ENCODE measurements around the gene CACNA1A.

Gene CACNA1A

GRCh38 chr19:13334801-13335481 is 171.3 kb downstream of the CACNA1A start:
- Histone ChIP-seq H3K4me1 (ENCODE audit: control insufficient read depth in 1 of 2, insufficient read depth in 2 of 2, low read length in 2 of 2) (no peaks in the 10 kb centered on the region), H3K4me3 (ENCODE audit: low read depth in 1 of 2, low read length in 2 of 2) (no peak overlapping the region), H3K27ac (ENCODE audit: low read length) (no peak overlapping the region), H3K27me3 (ENCODE audit: low read depth, low read length) (no peaks in the 10 kb centered on the region), H3K9me3 (ENCODE audit: control insufficient read depth in 1 of 2, low read length in 2 of 2) (peaks cover 4 to 17% of the 10 kb centered on the region in 2 donors), H3K36me3 (ENCODE audit: control insufficient read depth in 1 of 2, insufficient read depth in 2 of 2, low read length in 2 of 2) (no peaks in the 10 kb centered on the region)

- no peaks in the 10 kb centered on the region for H3K4me1 ChIP-seq (ENCODE audit: control insufficient read depth in 1 of 2, insufficient read depth in 2 of 2, low read length in 2 of 2)
- H3K9me3 ChIP-seq (ENCODE audit: control insufficient read depth in 1 of 2, low read length in 2 of 2), result peaks cover 0 to 4% of the 10 kb centered on the region in 2 donors
- peak overlapping the region in 1 of 2 donors; percentile 2 for H3K4me3 ChIP-seq (ENCODE audit: low read depth in 1 of 2, low read length in 2 of 2)
- H3K36me3 ChIP-seq (ENCODE audit: control insufficient read depth in 1 of 2, insufficient read depth in 2 of 2, low read length in 2 of 2), result no peaks in the 10 kb centered on the region
- no peaks in the 10 kb centered on the region for H3K27me3 ChIP-seq (ENCODE audit: low read depth, low read length)
- no peak overlapping the region for H3K27ac ChIP-seq (ENCODE audit: low read length)
These were observed 176.0 kb downstream of the CACNA1A start for GRCh38 chr19:13330285-13330684.

- H3K36me3 ChIP-seq (ENCODE audit: control insufficient read depth in 1 of 2, insufficient read depth in 2 of 2, low read length in 2 of 2), result no peaks in the 10 kb centered on the region
- no peaks in the 10 kb centered on the region for H3K4me1 ChIP-seq (ENCODE audit: control insufficient read depth in 1 of 2, insufficient read depth in 2 of 2, low read length in 2 of 2)
- peaks cover 0 to 4% of the 10 kb centered on the region in 2 donors for H3K9me3 ChIP-seq (ENCODE audit: control insufficient read depth in 1 of 2, low read length in 2 of 2)
- peak overlapping the region in 1 of 2 donors; percentile 2 for H3K4me3 ChIP-seq (ENCODE audit: low read depth in 1 of 2, low read length in 2 of 2)
- H3K27me3 ChIP-seq (ENCODE audit: low read depth, low read length), result no peaks in the 10 kb centered on the region
- H3K27ac ChIP-seq (ENCODE audit: low read length), result no peak overlapping the region
These were observed 176.5 kb downstream of the CACNA1A start for GRCh38 chr19:13329766-13330165.

- Histone ChIP-seq H3K4me3 (ENCODE audit: low read depth in 1 of 2, low read length in 2 of 2) (no peak overlapping the region), H3K9me3 (ENCODE audit: control insufficient read depth in 1 of 2, low read length in 2 of 2) (peaks cover 0 to 8% of the 10 kb centered on the region in 2 donors), H3K27ac (ENCODE audit: low read length) (no peak overlapping the region), H3K4me1 (ENCODE audit: control insufficient read depth in 1 of 2, insufficient read depth in 2 of 2, low read length in 2 of 2) (no peaks in the 10 kb centered on the region), H3K36me3 (ENCODE audit: control insufficient read depth in 1 of 2, insufficient read depth in 2 of 2, low read length in 2 of 2) (no peaks in the 10 kb centered on the region), H3K27me3 (ENCODE audit: low read depth, low read length) (no peaks in the 10 kb centered on the region)
These were observed 178.0 kb downstream of the CACNA1A start for GRCh38 chr19:13328241-13328640.

GRCh38 chr19:13319526-13319925 is 186.8 kb downstream of the CACNA1A start:
- Histone ChIP-seq H3K4me3 (ENCODE audit: low read depth in 1 of 2, low read length in 2 of 2) (no peak overlapping the region), H3K27ac (ENCODE audit: low read length) (no peak overlapping the region), H3K36me3 (ENCODE audit: control insufficient read depth in 1 of 2, insufficient read depth in 2 of 2, low read length in 2 of 2) (no peaks in the 10 kb centered on the region), H3K9me3 (ENCODE audit: control insufficient read depth in 1 of 2, low read length in 2 of 2) (peaks cover 0 to 24% of the 10 kb centered on the region in 2 donors), H3K4me1 (ENCODE audit: control insufficient read depth in 1 of 2, insufficient read depth in 2 of 2, low read length in 2 of 2) (no peaks in the 10 kb centered on the region), H3K27me3 (ENCODE audit: low read depth, low read length) (no peaks in the 10 kb centered on the region)

GRCh38 chr19:13318190-13318589 is 188.1 kb downstream of the CACNA1A start:
- H3K4me1 ChIP-seq (ENCODE audit: control insufficient read depth in 1 of 2, insufficient read depth in 2 of 2, low read length in 2 of 2), result no peaks in the 10 kb centered on the region
- H3K36me3 ChIP-seq (ENCODE audit: control insufficient read depth in 1 of 2, insufficient read depth in 2 of 2, low read length in 2 of 2), result no peaks in the 10 kb centered on the region
- H3K4me3 ChIP-seq (ENCODE audit: low read depth in 1 of 2, low read length in 2 of 2), result no peak overlapping the region
- no peaks in the 10 kb centered on the region for H3K27me3 ChIP-seq (ENCODE audit: low read depth, low read length)
- no peak overlapping the region for H3K27ac ChIP-seq (ENCODE audit: low read length)
- peaks cover 0 to 23% of the 10 kb centered on the region in 2 donors for H3K9me3 ChIP-seq (ENCODE audit: control insufficient read depth in 1 of 2, low read length in 2 of 2)

GRCh38 chr19:13315495-13315894 is 190.8 kb downstream of the CACNA1A start:
- Histone ChIP-seq H3K36me3 (ENCODE audit: control insufficient read depth in 1 of 2, insufficient read depth in 2 of 2, low read length in 2 of 2) (no peaks in the 10 kb centered on the region), H3K27me3 (ENCODE audit: low read depth, low read length) (no peaks in the 10 kb centered on the region), H3K4me3 (ENCODE audit: low read depth in 1 of 2, low read length in 2 of 2) (no peak overlapping the region), H3K9me3 (ENCODE audit: control insufficient read depth in 1 of 2, low read length in 2 of 2) (peaks cover 0 to 19% of the 10 kb centered on the region in 2 donors), H3K4me1 (ENCODE audit: control insufficient read depth in 1 of 2, insufficient read depth in 2 of 2, low read length in 2 of 2) (no peaks in the 10 kb centered on the region), H3K27ac (ENCODE audit: low read length) (no peak overlapping the region)

- no peak overlapping the region for H3K27ac ChIP-seq (ENCODE audit: low read length)
- no peaks in the 10 kb centered on the region for H3K27me3 ChIP-seq (ENCODE audit: low read depth, low read length)
- peaks cover 0 to 19% of the 10 kb centered on the region in 2 donors for H3K9me3 ChIP-seq (ENCODE audit: control insufficient read depth in 1 of 2, low read length in 2 of 2)
- H3K4me3 ChIP-seq (ENCODE audit: low read depth in 1 of 2, low read length in 2 of 2), result no peak overlapping the region
- no peaks in the 10 kb centered on the region for H3K36me3 ChIP-seq (ENCODE audit: control insufficient read depth in 1 of 2, insufficient read depth in 2 of 2, low read length in 2 of 2)
- no peaks in the 10 kb centered on the region for H3K4me1 ChIP-seq (ENCODE audit: control insufficient read depth in 1 of 2, insufficient read depth in 2 of 2, low read length in 2 of 2)
These were observed 191.5 kb downstream of the CACNA1A start for GRCh38 chr19:13314761-13315160.

- Histone ChIP-seq H3K36me3 (ENCODE audit: control insufficient read depth in 1 of 2, insufficient read depth in 2 of 2, low read length in 2 of 2) (no peaks in the 10 kb centered on the region), H3K4me1 (ENCODE audit: control insufficient read depth in 1 of 2, insufficient read depth in 2 of 2, low read length in 2 of 2) (no peaks in the 10 kb centered on the region), H3K4me3 (ENCODE audit: low read depth in 1 of 2, low read length in 2 of 2) (no peak overlapping the region), H3K9me3 (ENCODE audit: control insufficient read depth in 1 of 2, low read length in 2 of 2) (peaks cover 0 to 19% of the 10 kb centered on the region in 2 donors), H3K27ac (ENCODE audit: low read length) (no peak overlapping the region), H3K27me3 (ENCODE audit: low read depth, low read length) (no peaks in the 10 kb centered on the region)
These were observed 192.4 kb downstream of the CACNA1A start for GRCh38 chr19:13313875-13314274.

- peaks cover 0 to 12% of the 10 kb centered on the region in 2 donors for H3K9me3 ChIP-seq (ENCODE audit: control insufficient read depth in 1 of 2, low read length in 2 of 2)
- no peak overlapping the region for H3K27ac ChIP-seq (ENCODE audit: low read length)
- H3K4me3 ChIP-seq (ENCODE audit: low read depth in 1 of 2, low read length in 2 of 2), result no peak overlapping the region
- H3K4me1 ChIP-seq (ENCODE audit: control insufficient read depth in 1 of 2, insufficient read depth in 2 of 2, low read length in 2 of 2), result no peaks in the 10 kb centered on the region
- H3K36me3 ChIP-seq (ENCODE audit: control insufficient read depth in 1 of 2, insufficient read depth in 2 of 2, low read length in 2 of 2), result no peaks in the 10 kb centered on the region
- H3K27me3 ChIP-seq (ENCODE audit: low read depth, low read length), result no peaks in the 10 kb centered on the region
These were observed 196.4 kb downstream of the CACNA1A start for GRCh38 chr19:13309864-13310263.

GRCh38 chr19:13303381-13304129 is 202.7 kb downstream of the CACNA1A start:
- Histone ChIP-seq H3K27me3 (ENCODE audit: low read depth, low read length) (no peaks in the 10 kb centered on the region), H3K27ac (ENCODE audit: low read length) (no peak overlapping the region), H3K4me1 (ENCODE audit: control insufficient read depth in 1 of 2, insufficient read depth in 2 of 2, low read length in 2 of 2) (peaks cover 0 to 6% of the 10 kb centered on the region in 2 donors), H3K9me3 (ENCODE audit: control insufficient read depth in 1 of 2, low read length in 2 of 2) (no peaks in the 10 kb centered on the region), H3K36me3 (ENCODE audit: control insufficient read depth in 1 of 2, insufficient read depth in 2 of 2, low read length in 2 of 2) (no peaks in the 10 kb centered on the region), H3K4me3 (ENCODE audit: low read depth in 1 of 2, low read length in 2 of 2) (no peak overlapping the region)
